ENCODE results near the gene FAM98C.

GRCh38 chr19:38399537-38399936 lies 3.4 kb upstream of the FAM98C start:
- TF ChIP-seq POLR2A (IDR thresholded peaks at IDR 0.05): no peak
- TF ChIP-seq CTCF (IDR thresholded peaks at IDR 0.05): no peak
